ENCODE measurements around the gene PABPN1L. TPM values are rescaled to one million over a fixed set of nuclear protein-coding genes. Genes with fewer than 3 reads are reported as not detected.

Gene PABPN1L
- total and polyA plus RNA-seq, 2 of the 8 experiments (the other 6 are each of a cell fraction or from before 2014, with no cell fraction given) = not detected

- no peak overlapping the region for H2BK120ac ChIP-seq (replicated peaks; ENCODE audit: low read depth, low read length)
- no peak overlapping the region for H3K4ac ChIP-seq (replicated peaks; ENCODE audit: insufficient read length, low read depth, low read length)
- H2BK20ac ChIP-seq (ENCODE audit: low read length) = no peak overlapping the region
- no peak for TF ChIP-seq EGR1 (IDR thresholded peaks at IDR 0.05; ENCODE audit: borderline replicate concordance, low read depth, low read length)
- no peak for TF ChIP-seq SUZ12 (IDR thresholded peaks at IDR 0.05; ENCODE audit: low read length)
- TF ChIP-seq SIRT6 (IDR thresholded peaks at IDR 0.05; ENCODE audit: low read length) = no peak
- TF ChIP-seq POLR2A (IDR thresholded peaks at IDR 0.05; ENCODE audit: control extremely low read depth in 1 of 2, low read depth in 2 of 2, low read length in 2 of 2) = no peak
- TF ChIP-seq POLR2AphosphoS5 (IDR thresholded peaks at IDR 0.05; ENCODE audit: low read depth, low read length) = no peak
- no peak for TF ChIP-seq RXRA (IDR thresholded peaks at IDR 0.05; ENCODE audit: insufficient read depth, low read depth, low read length)
- no peak for TF ChIP-seq RNF2 (IDR thresholded peaks at IDR 0.05; ENCODE audit: borderline replicate concordance, low read depth, low read length, missing control alignments, poor library complexity, severe bottlenecking)
- TF ChIP-seq SP2 (IDR thresholded peaks at IDR 0.05; ENCODE audit: low read length) = no peak
- no peak for TF ChIP-seq JUND (IDR thresholded peaks at IDR 0.05; ENCODE audit: low read length)
- H3K79me1 ChIP-seq (ENCODE audit: low read depth, low read length) = no peaks in the 10 kb centered on the region
- H3K23ac ChIP-seq (ENCODE audit: insufficient read length) = no peak overlapping the region
- no peak overlapping the region for H3K56ac ChIP-seq (replicated peaks; ENCODE audit: insufficient read length, low read depth, low read length)
- ChIA-PET POLR2A (ENCODE audit: partially characterized antibody) (interaction anchor here (1.1 to 9.0 kb wide), 4 partner anchors 8 to 338 kb away, joined by 3 to 77 read pairs (median 4); partner anchors contain the start of gene APRT), CTCF (ENCODE audit: partially characterized antibody) (interaction anchor here (0.9 to 3.5 kb wide), 9 partner anchors 10 to 400 kb away, joined by 3 to 15 read pairs (median 3); partner anchors contain the start of genes SLC22A31 and ZNF778)
- no peak overlapping the region for H4K91ac ChIP-seq (replicated peaks; ENCODE audit: insufficient read length, low read length)
- H2AFZ ChIP-seq (ENCODE audit: low read length) = no peak overlapping the region
- no peak overlapping the region for H4K5ac ChIP-seq (ENCODE audit: insufficient read length, low read depth, low read length)
- no peaks in the 10 kb centered on the region for H3K9me3 ChIP-seq (ENCODE audit: insufficient read depth in 2 of 2, low read depth in 1 of 2, low read length in 1 of 2)
- H3K14ac ChIP-seq (ENCODE audit: insufficient read length) = no peak overlapping the region
- FAIRE-seq (no peak), DNase-seq (ENCODE audit: low read depth in 1 of 2, low spot score in 2 of 2) (no peak)
- no peaks in the 10 kb centered on the region for H3K4me1 ChIP-seq (replicated peaks in 1 of 4; ENCODE audit: control insufficient read depth in 3 of 4, insufficient read depth in 4 of 4, low read length in 3 of 4)
- H3K27ac ChIP-seq (ENCODE audit: low read depth, low read length) = no peak overlapping the region; the same call in 1 of the 2 replicates
- peak overlapping the region in 1 of 4 experiments; percentile 4; a peak in 1 of 7 replicates for H3K9ac ChIP-seq (replicated peaks in 1 of 4; ENCODE audit: extremely low read depth in 1 of 4, low read depth in 3 of 4, low read length in 3 of 4)
- H3K27me3 ChIP-seq (replicated peaks in 1 of 4; ENCODE audit: control insufficient read depth in 3 of 4, extremely low read depth in 1 of 4, insufficient read depth in 3 of 4, low read length in 3 of 4) = no peaks in the 10 kb centered on the region
- peak overlapping the region; percentile 80; the same call in 1 of the 2 replicates for H2BK12ac ChIP-seq (ENCODE audit: low read depth, low read length)
- no peak overlapping the region for H3K18ac ChIP-seq (ENCODE audit: extremely low read depth, low read length)
- H3K36me3 ChIP-seq (ENCODE audit: control insufficient read depth in 2 of 4, insufficient read depth in 4 of 4, low read length in 3 of 4) = no peaks in the 10 kb centered on the region
- H4K20me1 ChIP-seq (replicated peaks in 1 of 2; ENCODE audit: control insufficient read depth in 1 of 2, insufficient read depth in 2 of 2, low read length in 2 of 2) = peaks cover 0 to 3% of the 10 kb centered on the region in 2 experiments
- no peak overlapping the region for H2BK15ac ChIP-seq (ENCODE audit: low read length)
- WGBS, 2 experiments (ENCODE audit: extremely low coverage in 1 of 2, insufficient coverage in 1 of 2, insufficient read length in 1 of 2, insufficient replicate concordance in 2 of 2, low coverage in 1 of 2, low lambda C conversion rate in 2 of 2, missing lambda C conversion rate in 1 of 2) = 92% methylated on average over 40 of the region's 40 CpGs; no CpG with 5 or more reads in 1 of the 2 experiments
- H3K4me2 ChIP-seq (ENCODE audit: insufficient read depth in 1 of 2, low read depth in 2 of 2, low read length in 2 of 2) = no peak overlapping the region
- no peak overlapping the region for H2AK5ac ChIP-seq (ENCODE audit: low read depth, low read length)
- no peak overlapping the region for H4K8ac ChIP-seq (ENCODE audit: extremely low read depth, insufficient read depth, low read length)
- no peaks in the 10 kb centered on the region for H3K23me2 ChIP-seq (ENCODE audit: low read depth, low read length)
- no peak overlapping the region for H3K4me3 ChIP-seq (ENCODE audit: extremely low read depth in 1 of 4, insufficient read depth in 2 of 4, low read depth in 3 of 4, low read length in 4 of 4)
- H3K79me2 ChIP-seq (ENCODE audit: control insufficient read depth in 1 of 2, insufficient read depth in 2 of 2, low read length in 2 of 2) = no peaks in the 10 kb centered on the region
- no peak overlapping the region; the same call in 1 of the 2 replicates for H2BK5ac ChIP-seq (ENCODE audit: low read depth, low read length)
Observed at GRCh38 chr16:88817785-88818574, 48.5 kb downstream of the PABPN1L start.

Measured in H1 (cell line).